Large intestine (tissue), 3 donors: ENCODE results near the gene CMTM1. TPM values are rescaled to one million over a fixed set of nuclear protein-coding genes. Genes with fewer than 3 reads are reported as not detected.
"Not testable (repeated sequence)": the region's sequence is repeated elsewhere in the genome, so short reads cannot be mapped to it uniquely, and the experiment has no call there.

Experiments
- DNase-seq, 2 donors: peaks; one replicate each; pipeline versions ENCODE4 v3.0.0 to v3.0.0-alpha.2; 2013
- H3K27ac ChIP-seq: one replicate; pipeline ENCODE4 v1.5.1; 2013; ENCODE audit warnings: low read length
- H3K27me3 ChIP-seq: 2 replicates; pipeline ENCODE4 v1.6.1; 2013; ENCODE audit warnings: low read length; ENCODE audit not compliant: control insufficient read depth, insufficient read depth
- H3K36me3 ChIP-seq: 2 replicates; pipeline ENCODE4 v1.6.1; 2013; ENCODE audit warnings: low read length; ENCODE audit not compliant: control insufficient read depth, insufficient read depth
- H3K4me1 ChIP-seq: one replicate; pipeline ENCODE4 v1.6.1; 2013; ENCODE audit warnings: low read length; ENCODE audit not compliant: control insufficient read depth, insufficient read depth
- H3K4me3 ChIP-seq: one replicate; pipeline ENCODE4 v1.5.1; 2013; ENCODE audit warnings: low read length
- H3K9me3 ChIP-seq: one replicate; pipeline ENCODE4 v1.6.1; 2013; ENCODE audit warnings: mild to moderate bottlenecking, low read depth, low read length, moderate library complexity; ENCODE audit not compliant: control insufficient read depth
- WGBS: methylation state at CpG from one replicate; pipeline ENCODE4 v1.1.5; 2013; ENCODE audit warnings: low lambda C conversion rate; ENCODE audit not compliant: insufficient coverage; 5-methylcytosine and 5-hydroxymethylcytosine counted together
- polyA plus RNA-seq: library from polyadenylated mRNA; unstranded; fragments of 120-200 nt; gene quantifications from one replicate; pipeline ENCODE4 v1.2.1, GENCODE V29; 2013

CMTM1 gene
- polyA plus RNA-seq, 1 donor: 3.4 TPM

- Histone ChIP-seq H3K4me3 (peak overlapping the region; percentile 46), H3K4me1 (peaks cover 6% of the 10 kb centered on the region), H3K27me3 (peaks cover 11% of the 10 kb centered on the region), H3K9me3 (peaks cover 4% of the 10 kb centered on the region), H3K36me3 (peaks cover 15% of the 10 kb centered on the region), H3K27ac (peak overlapping the region; percentile 17)
- no CpG with 5 or more reads among the region's 61 CpGs for WGBS
- DNase-seq: peak in 1 of 2 donors; percentile 50
These were observed 39.1 kb downstream of the CMTM1 start for GRCh38 chr16:66605177-66605978.

GRCh38 chr16:66605979-66606751, 39.9 kb downstream of the CMTM1 start:
- H3K4me3 ChIP-seq: peak overlapping the region; percentile 46
- H3K9me3 ChIP-seq: peaks cover 4% of the 10 kb centered on the region
- peaks cover 21% of the 10 kb centered on the region for H3K36me3 ChIP-seq
- peaks cover 6% of the 10 kb centered on the region for H3K4me1 ChIP-seq
- no CpG with 5 or more reads among the region's 10 CpGs for WGBS
- DNase-seq: no peak
- H3K27ac ChIP-seq: peak overlapping the region; percentile 17
- H3K27me3 ChIP-seq: peaks cover 11% of the 10 kb centered on the region

GRCh38 chr16:66608241-66609138, 42.3 kb downstream of the CMTM1 start:
- H3K9me3 ChIP-seq: no peaks in the 10 kb centered on the region
- peak; percentile 80 to 84 for DNase-seq
- peaks cover 11% of the 10 kb centered on the region for H3K27me3 ChIP-seq
- no peak overlapping the region for H3K4me3 ChIP-seq
- no peak overlapping the region for H3K27ac ChIP-seq
- peaks cover 6% of the 10 kb centered on the region for H3K4me1 ChIP-seq
- no CpG with 5 or more reads among the region's 17 CpGs for WGBS
- peaks cover 43% of the 10 kb centered on the region for H3K36me3 ChIP-seq

- H3K27ac ChIP-seq: no peak overlapping the region
- H3K36me3 ChIP-seq: peaks cover 47% of the 10 kb centered on the region
- no CpG with 5 or more reads among the region's 12 CpGs for WGBS
- no peak overlapping the region for H3K4me3 ChIP-seq
- peaks cover 6% of the 10 kb centered on the region for H3K4me1 ChIP-seq
- no peak for DNase-seq
- H3K9me3 ChIP-seq: no peaks in the 10 kb centered on the region
- H3K27me3 ChIP-seq: peaks cover 7% of the 10 kb centered on the region
These were observed 42.9 kb downstream of the CMTM1 start for GRCh38 chr16:66609139-66609510.

DNA sequence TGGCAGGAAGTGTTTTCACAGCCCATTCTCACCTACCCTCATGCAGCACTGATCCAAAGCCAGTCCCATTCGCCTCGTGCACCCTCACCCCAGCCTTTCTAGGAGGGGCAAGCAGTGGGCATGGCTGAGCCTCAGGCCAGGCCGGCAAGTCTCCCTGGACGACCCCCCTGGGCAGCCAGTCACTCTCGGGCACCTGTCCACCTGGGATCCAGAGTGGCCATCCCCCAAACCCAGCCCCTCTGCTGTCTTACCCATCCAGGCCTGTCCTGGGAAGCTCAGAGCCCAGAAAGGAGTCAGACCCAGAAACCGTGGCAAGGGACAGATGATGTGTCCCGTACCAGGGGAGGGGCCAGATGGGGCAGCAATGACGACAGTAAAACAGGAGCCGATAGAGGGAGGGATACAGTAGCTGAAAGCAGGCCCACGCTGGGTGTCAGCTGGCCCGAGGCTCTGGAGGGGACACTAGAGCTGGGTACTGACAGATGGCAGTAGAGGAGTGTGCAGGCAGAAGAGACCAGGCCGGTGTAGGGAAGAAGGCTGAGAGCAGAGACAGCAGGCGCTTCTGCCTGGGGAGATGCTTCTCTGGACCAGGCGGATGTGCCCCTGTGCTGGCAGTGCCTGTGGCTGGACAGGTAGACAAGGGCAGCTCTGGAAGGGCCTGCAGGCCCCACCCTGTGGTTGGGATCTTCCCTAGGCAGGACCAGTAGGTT, 44.0 kb downstream of the CMTM1 start:
- Histone ChIP-seq H3K4me1 (peaks cover 6% of the 10 kb centered on the region), H3K4me3 (no peak overlapping the region), H3K27ac (no peak overlapping the region), H3K9me3 (no peaks in the 10 kb centered on the region), H3K27me3 (peaks cover 6% of the 10 kb centered on the region), H3K36me3 (peaks cover 52% of the 10 kb centered on the region)
- no CpG with 5 or more reads among the region's 14 CpGs for WGBS
- no peak for DNase-seq

GRCh38 chr16:66611911-66612310, 45.7 kb downstream of the CMTM1 start:
- WGBS: 100% methylated on average over 1 of the region's 8 CpGs
- H3K27me3 ChIP-seq, H3K4me3 ChIP-seq, DNase-seq, H3K27ac ChIP-seq, H3K4me1 ChIP-seq, H3K9me3 ChIP-seq: not testable (repeated sequence)
- peaks cover 63% of the 10 kb centered on the region for H3K36me3 ChIP-seq

- no peaks in the 10 kb centered on the region for H3K27me3 ChIP-seq
- no peak for DNase-seq
- H3K9me3 ChIP-seq: no peaks in the 10 kb centered on the region
- no CpG with 5 or more reads among the region's 14 CpGs for WGBS
- peaks cover 3% of the 10 kb centered on the region for H3K4me1 ChIP-seq
- H3K36me3 ChIP-seq: peaks cover 64% of the 10 kb centered on the region
- no peak overlapping the region for H3K27ac ChIP-seq
- no peak overlapping the region for H3K4me3 ChIP-seq
These were observed 46.2 kb downstream of the CMTM1 start for GRCh38 chr16:66612422-66612821.

DNA sequence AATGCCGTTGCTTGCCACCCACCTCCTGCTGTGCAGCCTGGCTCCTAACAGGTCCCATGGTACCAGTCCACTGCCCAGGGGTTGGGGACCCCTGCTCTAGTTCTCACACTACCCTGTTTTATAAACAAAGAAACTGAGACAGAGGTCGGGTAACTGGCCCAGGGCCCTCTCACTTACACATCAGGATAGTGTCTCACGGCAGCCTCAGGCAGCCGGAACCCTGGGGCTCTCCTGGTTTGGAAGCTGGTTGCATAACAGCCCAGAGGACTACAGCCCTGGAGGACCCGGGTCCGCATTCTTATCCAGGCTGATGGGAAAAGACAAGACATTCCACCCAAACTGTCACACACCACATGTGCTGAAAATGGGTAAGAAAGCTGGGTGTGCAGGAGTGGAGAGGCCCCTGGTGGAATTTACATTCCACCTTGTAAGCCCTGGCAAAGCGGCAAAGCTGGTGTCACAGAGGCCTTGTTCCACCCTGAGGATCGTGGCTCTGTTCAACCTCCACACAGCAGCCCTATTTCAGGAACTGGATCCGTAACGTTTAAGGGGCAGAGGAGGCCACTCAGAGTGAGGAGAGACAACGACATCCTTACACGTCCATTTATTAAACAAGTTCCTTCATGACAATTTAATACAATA, 48.0 kb downstream of the CMTM1 start:
- H3K4me1 ChIP-seq: no peaks in the 10 kb centered on the region
- H3K27me3 ChIP-seq: no peaks in the 10 kb centered on the region
- peaks cover 67% of the 10 kb centered on the region for H3K36me3 ChIP-seq
- no peaks in the 10 kb centered on the region for H3K9me3 ChIP-seq
- 93% methylated on average over 5 of the region's 12 CpGs for WGBS
- no peak overlapping the region for H3K4me3 ChIP-seq
- DNase-seq: no peak
- H3K27ac ChIP-seq: no peak overlapping the region

GRCh38 chr16:66616169-66616568, 49.9 kb downstream of the CMTM1 start:
- no peaks in the 10 kb centered on the region for H3K9me3 ChIP-seq
- DNase-seq: no peak
- 93% methylated on average over 2 of the region's 4 CpGs for WGBS
- no peaks in the 10 kb centered on the region for H3K27me3 ChIP-seq
- H3K27ac ChIP-seq: no peak overlapping the region
- no peak overlapping the region for H3K4me3 ChIP-seq
- H3K36me3 ChIP-seq: peaks cover 61% of the 10 kb centered on the region
- H3K4me1 ChIP-seq: no peaks in the 10 kb centered on the region
